ENCODE results near the gene DMD. TPM values are rescaled to one million over a fixed set of nuclear protein-coding genes. Genes with fewer than 3 reads are reported as not detected.
"Not testable (repeated sequence)": the region's sequence is repeated elsewhere in the genome, so short reads cannot be mapped to it uniquely, and the experiment has no call there.

The DMD gene
- total RNA-seq, 1 donor from 2014 or later: 5.1 TPM

DNA sequence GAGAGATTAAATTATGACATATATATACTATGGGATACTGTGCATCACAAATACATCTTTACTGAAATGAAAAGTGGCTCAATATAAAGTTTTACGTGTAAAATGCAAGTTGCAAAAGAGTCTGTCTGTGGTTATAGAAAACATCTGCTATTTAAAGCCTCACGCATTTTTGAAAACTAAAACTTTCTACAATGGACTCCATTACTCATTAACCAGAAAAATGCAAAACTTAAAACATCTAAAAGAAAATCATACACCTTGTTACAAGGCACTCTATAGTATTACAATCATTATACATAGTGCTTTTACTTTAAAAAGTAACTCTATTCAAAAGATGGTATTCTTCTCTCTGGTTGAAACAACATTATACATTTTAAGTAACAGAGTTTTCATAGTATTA, 755.6 kb downstream of the DMD start:
- no peak for ATAC-seq

DNA sequence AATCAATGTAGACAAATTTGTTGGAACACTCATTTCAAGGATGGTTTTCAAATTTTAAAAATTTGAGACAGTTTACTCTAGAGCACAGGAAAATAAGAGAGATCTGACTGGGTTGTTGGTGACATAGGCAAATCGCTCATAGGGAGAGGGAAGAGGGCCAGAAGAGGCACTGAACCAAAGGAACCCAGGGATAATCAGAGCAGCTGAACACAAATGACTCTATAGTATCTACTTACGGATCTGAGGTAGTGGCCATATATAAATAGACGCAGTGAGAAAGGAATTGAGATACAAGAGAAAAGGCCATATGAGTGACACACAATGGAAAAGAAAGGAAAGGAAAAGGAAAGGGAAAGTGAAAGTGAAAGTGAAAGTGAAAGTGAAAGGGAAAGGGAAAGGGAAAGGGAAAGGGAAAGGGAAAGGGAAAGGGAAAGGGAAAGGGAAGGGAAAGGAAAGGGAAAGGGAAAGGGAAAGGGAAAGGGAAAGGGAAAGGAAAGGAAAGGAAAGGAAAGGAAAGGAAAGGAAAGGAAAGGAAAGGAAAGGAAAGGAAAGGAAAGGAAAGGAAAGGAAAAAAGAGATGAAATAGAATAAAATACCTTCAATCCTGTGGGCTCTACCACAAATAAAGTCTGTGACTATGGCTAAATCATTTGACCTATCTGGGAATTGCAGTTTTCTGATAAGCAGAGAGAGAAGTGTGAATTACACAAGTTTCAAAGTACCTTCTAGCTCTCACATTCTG, 759.2 kb downstream of the DMD start:
- ATAC-seq: no peak

DNA sequence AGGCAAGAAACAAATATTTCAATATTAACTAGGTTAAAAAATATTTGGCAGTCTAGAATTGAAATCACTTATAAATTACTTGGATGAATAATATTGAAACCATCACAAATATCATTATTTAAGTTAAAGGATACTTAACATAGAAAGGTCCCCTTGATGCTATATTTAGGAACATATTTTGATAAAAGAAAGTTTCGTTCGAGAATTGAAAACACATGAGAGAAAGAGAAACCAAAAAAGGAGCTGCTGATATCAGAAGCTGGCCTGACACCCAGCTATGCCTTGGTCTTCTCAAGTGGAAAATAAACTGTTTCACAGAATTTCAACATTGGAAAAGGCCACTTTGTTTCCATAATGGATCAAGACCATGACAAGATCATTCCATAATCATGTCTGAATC, 762.4 kb downstream of the DMD start:
- ATAC-seq: no peak

DNA sequence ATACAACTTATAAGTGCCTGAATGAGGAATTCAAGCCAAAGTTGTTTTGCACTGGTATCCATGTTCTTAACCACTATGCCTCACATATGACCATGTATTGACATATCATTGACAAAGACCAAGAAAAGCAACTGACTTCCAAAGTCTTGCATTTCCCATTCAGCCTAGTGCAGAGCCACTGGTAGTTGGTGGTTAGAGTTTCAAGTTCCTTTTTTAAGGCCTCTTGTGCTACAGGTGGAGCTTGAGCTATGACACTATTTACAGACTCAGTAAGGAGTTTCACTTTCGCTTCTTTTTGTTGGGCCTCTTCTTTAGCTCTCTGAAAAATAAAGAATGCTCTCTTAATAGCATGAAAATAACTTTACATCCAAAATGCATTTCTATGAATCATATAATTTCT, 763.0 kb downstream of the DMD start:
- ATAC-seq: no peak

DNA sequence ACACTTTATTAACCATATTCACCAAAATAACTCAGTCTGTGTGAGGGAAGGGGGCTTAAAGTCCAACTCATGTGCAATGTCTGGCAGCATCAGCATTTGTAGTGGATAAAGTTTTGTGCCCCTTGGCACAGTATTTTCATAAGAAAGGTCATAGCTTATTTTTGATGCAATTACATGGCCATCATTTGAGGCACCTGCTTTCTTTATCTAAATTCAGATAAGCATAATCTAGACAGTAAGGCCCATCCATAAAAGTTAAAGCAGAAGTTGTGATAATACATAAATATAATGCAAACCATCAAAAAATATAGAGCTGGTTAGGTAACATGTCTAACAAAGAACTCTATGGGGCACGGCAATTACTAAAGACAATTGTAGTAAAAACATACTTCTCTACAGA, 763.7 kb downstream of the DMD start:
- no peak for ATAC-seq

DNA sequence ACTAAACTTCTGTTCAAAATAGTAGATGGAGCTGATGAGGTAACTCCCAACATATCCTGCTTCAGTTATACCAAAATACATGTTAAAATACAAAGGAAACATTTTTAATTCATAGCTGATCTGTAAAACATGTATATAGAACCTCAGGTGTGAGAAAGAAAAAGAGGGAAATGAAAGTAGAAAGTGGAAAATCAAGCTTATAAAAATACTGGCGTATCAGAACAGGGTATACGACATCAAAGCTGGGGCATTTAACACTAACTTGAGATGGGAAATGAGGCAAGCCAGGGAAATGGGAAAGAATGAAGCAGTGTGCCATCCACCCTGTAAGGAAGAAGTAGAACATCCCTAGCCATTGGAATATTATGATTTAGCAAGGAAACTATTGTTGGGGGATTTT, 767.5 kb downstream of the DMD start:
- no peak for ATAC-seq

DNA sequence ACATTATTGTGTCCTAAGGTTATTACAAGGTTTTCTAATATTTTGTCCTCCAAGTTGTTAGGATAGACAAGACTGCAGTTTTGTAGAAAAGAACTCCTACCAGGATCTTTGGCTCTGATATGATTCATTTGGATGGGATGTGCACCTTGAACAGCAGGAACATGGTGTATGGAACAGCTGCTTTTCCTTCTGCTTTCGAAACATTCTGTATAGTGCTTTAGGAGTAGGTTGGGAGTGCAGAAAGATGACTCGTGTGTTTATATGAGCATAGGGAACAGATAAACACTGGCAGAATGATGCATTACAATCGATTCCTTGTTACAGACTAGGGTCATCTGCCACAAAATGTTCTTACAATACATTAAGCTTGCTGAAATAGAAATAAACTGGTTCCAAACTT, 790.1 kb downstream of the DMD start:
- ATAC-seq: no peak

DNA sequence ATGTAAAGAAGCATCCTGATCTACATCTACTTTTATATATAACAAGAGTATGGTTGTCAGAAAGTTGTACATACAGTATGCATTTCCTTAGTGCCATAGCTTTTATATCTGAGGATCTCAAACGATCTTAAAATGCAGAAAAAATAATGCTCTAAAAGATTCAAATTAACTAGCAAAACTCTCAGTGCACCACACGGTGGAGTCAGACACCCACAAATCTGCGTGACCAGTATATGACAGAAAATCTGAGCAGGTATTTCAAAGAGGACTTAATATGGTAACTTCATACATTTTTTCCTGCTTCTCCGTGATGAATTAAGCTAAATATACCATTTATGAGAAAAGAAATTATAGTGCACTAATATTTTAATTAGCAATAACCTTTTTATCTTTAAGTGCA, 803.0 kb downstream of the DMD start:
- no peak for ATAC-seq

DNA sequence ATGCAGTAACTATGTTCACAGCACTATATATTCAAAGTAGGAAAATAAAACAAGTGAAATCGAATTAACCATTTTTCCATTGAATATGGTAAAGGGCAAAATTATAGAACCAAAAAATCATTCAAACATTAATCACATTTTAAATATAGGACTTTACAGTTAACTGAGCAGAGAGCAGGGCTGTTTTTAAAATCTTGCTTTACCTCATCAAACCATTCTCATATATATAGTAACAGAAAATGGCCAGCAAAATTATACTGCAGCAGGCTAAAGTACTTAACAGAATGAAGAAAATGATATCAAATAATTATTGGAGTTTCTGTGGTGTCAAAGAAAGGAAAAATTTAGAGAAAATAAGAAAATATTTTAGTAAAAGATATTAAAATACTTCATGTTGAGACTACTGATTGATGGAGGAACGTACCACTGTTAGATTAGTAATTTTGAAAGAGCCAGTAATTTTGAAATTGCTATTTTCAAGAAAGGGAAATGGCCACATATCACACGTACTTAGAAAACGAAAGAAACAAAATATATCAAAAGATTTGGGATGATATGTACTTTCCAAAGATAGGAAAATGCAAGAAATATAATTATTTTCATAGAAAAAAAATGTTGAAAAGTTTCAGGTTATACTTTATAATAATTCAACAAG, 813.7 kb downstream of the DMD start:
- no peak for ATAC-seq

DNA sequence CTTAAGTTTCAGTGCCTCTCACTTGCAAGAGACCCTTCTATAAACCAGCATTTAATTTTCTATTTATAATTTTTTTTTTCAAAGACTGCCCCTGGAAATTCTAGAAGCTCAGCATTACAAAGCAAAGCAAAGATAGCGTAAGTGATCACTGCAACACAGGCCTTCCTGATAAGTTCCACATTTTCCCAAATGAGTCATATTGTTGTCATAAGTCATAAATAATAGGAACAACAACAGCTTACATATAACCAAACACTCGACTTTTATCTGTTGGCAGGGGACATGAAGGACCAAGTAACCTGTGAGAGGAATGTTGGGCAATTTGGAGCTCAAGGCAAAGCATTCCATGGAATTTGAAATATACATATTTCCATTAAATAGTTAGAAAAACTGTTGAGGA, 815.5 kb downstream of the DMD start:
- ATAC-seq: no peak

DNA sequence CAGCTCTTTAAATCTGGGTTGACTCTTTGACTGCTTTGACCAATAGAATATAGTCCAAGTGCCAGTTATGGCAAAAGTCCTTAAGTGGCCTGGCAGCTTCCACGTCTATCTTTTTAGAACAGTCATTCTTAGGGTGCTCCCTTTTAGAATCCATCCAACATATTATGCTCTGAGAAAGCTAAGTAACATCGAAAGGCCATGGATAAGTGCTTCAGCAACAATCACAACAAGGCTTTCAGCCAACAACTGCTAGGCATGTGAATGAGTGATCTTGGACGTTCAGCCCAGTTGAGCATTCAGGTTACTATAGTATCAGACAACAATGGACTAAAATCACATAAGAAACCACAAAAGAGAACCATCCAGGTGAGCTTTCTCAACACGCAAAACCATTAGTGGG, 818.7 kb downstream of the DMD start:
- no peak for ATAC-seq

DNA sequence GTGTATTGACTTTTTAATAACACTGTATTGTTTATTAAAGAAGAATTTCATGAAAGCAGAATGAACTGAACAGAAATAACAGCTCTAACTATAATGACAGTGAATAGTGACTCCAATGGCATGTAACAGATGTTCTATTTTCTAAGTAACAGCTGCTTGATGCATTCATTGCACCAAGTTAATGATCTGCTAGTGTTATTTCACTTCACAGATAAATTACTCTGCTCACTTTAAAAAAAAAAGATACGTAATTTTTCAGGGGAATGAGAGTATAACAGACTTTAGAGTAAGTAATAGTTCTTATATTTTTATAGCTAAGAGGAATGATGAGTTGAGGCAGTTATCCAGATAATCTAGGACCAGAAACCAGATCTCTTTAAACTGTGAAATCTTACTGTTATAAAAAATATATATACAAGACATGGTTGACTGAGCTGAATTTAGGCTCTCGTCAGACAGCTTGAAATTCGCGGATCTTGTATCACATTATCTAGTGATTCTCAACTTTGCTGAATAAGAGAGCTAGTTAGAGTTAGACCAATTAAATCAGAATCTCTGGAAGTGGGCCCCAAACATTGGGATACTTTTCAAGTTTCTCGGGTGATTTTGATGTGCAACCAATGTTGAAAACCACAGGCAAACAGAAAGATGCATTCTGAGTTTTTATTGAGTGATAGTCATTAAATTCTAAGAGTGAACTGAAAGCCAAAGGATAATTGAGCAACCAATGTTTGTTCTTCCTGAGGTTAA, 840.7 kb downstream of the DMD start:
- no peak for ATAC-seq

DNA sequence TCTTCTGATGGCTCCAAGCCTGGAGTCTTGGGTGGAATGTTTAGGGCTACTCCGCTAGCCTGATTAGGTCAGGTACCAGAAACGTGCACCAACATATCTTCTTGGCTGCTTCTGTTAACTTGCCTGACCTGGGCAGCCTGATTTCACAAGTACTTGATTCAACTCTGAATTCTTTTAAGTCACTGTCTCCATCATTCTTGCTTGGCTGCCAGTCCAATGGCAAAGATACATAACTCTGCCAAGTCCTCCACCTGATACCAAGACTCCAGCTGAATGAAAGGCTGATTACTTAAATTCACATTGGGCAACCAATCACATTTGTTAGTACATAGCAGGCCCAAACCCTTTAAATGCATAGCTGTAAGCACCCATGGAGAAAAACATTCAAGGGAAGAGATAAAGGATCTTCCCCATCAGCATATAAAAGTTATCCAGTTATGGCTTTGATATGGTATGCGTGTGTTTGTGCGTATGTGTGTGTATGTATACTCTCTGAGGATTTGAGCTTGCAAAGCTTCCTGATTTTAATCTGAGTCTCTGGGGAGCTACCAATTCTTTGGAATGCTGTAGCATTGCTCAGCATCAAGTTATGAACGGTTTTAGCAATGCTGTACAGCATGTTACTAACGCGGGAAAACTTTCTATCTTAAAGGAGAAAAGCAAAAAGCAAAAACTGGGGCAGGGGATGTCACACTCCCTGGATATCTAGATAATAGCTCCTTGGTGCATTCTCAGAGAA, 917.2 kb downstream of the DMD start:
- ATAC-seq: no peak

DNA sequence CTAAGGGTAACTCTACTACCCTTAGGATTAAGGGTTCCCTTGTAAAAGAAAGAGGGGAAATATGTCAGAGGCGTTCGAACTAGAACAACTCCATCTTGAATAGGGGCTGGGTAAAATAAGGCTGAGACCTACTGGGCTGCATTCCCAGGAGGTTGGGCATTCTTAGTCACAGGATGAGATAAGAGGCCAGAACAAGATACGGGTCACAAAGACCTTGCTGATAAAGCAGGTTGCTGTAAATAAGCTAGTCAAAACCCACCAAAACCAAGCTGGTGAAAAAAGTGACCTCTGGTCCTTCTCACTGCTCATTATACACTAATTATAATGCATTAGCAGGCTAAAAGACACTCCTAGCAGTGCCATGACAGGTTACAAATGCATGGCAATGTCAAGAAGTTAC, 922.0 kb downstream of the DMD start:
- no peak for ATAC-seq

DNA sequence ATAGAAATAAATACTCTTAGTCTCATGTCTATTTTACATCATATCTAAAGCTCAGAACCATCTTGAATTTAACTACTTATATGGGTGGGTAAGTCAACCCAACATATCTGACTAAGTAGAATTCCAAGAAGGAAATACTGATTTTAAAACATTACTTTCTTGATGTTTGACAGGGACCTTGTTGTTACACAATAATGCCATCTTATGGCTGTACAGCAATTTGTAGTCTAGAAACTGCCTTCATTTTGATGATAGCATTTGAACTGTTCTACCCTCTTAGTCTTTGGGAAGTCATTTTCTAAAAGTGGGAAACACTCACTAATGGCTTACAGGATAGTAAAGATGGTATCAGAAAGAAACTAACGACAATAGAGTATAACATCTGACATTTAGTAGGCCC, 929.5 kb downstream of the DMD start:
- ATAC-seq: no peak

DNA sequence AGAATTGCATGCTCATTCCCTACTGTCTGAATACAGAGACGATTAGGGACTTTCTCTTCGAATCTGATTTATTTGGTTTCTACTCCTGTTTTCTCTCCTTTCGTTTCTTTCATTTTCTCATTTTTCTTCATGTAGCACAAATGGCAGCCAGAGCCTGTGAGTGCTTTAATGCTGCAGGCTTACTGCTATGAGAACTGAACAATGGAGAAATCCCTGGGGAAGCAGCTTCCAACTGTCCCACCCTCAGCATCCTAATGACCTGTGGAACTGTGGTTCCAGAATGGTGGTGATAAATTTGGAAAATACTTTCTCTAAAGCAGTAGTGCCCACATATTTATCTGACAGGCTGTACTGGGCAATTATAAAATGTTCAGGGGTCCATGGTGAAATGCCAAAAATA, 930.4 kb downstream of the DMD start:
- ATAC-seq: no peak

DNA sequence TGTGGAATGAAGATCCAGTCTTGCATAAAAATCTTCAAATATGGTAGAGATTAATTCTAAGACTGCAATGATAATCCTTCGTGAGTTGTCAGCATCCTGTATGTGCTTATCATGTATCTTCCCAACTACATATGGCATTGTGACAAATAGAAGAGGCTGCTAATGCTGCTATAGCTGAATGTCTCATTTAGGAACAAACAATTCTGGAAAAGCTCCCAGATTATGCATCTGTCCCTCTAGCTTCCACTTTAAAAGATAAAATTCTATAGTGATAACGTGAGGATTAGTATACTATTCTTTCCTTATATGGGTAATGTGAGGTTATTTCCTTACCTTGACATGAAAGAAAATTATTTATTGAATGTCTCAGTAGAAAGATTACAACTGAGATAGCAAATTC, 930.9 kb downstream of the DMD start:
- no peak for ATAC-seq

DNA sequence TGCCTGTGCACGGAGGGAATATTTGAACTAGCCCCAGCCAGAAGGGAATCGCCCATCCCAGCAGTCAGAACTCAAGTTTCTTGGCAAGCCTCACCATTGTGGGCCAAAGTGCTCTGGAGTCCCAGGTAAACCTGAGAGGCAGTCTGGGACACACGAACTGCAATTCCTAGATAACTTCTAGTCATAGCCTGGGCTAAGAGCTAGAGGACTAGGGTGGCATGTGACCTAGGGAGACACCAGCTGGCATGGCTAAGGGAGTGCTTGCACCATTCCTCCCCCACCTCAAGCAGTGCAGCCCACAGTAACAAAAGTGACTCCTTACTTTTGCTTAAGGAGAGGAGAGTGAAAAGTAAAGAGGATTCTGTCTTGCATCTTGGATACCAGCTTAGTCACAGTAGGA, 935.2 kb downstream of the DMD start:
- no peak for ATAC-seq

DNA sequence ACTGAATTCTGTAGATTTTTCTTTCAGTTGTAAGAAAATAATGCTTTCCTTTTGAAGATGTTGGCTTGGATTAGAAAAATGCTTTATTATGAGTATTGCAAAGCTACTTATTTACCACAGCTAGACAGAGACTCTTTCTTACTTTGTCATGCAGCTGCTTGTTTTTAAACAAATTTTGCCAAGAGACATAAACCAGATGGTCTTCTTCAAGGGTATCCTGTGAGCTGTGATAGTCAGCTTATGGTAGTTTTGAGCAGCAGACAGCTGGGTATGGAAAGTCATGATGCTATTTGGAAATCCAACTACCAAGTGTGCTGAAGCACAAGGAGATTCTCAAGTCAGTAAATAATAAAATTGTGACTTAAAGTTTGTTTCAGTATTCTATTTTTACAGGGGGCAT, 941.5 kb downstream of the DMD start:
- no peak for ATAC-seq

DNA sequence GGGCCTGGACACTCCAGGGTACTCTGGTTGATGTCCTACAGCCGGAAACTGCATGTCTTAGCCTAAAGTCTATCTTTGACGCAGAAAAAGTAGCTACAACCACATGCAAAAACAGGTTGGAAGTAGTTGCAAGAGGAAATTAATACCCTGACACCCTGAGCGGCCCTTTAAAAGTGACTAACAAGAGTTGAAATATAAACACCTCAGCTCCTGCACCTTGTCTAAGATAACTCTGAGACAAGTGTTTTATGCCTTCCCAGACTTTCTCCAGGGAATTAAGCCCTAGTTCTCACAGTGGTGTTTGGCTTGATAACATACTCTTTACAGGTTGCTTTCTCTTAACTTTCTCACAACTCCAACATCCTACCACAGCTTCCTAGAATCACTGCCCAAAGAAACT, 943.1 kb downstream of the DMD start:
- ATAC-seq: no peak

DNA sequence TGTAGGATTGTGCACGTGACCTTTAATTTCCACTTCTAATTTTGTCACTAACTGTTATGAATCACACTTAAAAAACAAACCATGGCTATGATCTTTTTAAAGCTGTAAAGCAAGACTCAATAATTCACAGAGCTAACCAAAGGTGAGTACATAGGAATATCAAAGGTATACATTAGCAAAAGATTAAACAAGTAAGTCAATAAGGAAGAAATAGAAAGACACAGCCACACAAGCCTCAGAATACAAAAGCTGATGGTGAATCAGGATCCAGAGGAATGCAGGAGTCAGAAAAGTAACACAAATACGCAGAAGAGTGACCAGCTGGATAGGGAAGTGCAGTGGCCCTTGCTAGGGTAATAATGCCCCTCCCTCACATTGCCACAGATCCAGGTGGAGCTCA, 943.6 kb downstream of the DMD start:
- no peak for ATAC-seq

DNA sequence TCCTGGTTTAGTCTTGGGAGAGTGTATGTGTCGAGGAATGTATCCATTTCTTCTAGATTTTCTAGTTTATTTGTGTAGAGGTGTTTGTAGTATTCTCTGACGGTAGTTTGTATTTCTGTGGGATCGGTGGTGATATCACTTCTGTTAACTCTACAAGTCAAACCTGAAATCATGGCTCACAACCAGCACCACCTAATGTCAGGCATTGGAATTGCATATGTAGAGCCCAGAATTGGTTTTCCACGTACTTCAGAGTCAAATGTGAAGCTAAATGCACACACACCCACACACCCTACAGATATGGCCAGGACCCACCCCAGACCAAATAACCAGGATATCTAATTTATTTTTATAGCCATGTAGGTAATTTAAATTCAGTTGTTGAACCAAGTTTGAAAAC, 964.7 kb downstream of the DMD start:
- ATAC-seq: not testable (repeated sequence)

DNA sequence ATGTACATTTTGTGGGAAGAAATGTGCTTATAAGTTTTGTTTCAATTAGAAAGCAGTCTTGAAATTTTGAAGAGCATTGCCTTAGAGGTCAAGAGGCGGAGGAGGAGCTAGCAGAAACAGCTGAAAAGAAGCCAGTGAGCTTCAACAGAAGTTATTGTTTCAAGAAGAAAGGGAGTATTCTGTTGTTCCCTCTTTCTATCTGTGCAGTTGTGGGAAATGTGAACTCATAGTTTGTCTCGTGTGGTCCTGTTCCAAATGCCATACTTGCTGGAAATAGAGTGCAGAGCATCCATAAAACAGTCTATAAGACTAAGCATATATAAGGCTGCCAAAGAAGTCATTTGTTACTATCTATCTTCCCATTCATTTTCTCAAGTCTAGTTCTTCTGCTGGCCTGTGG, 1015.7 kb downstream of the DMD start:
- no peak for ATAC-seq

Measured in esophagus mucosa (tissue), 1 donor.